Measurements from ENCODE around the gene FZR1.

Gene FZR1

GRCh38 chr19:3474010-3474409 lies 32.1 kb upstream of the FZR1 start:
- DNase-seq, result no peak

- DNase-seq, result no peak
These were observed 31.5 kb upstream of the FZR1 start for GRCh38 chr19:3474614-3475013.

- no peak for DNase-seq
These were observed 30.7 kb upstream of the FZR1 start for GRCh38 chr19:3475449-3475848.

GRCh38 chr19:3476830-3477229 lies 29.3 kb upstream of the FZR1 start:
- DNase-seq, result no peak

- DNase-seq, result no peak
These were observed 28.6 kb upstream of the FZR1 start for GRCh38 chr19:3477506-3477905.

GRCh38 chr19:3477951-3478350 lies 28.2 kb upstream of the FZR1 start:
- DNase-seq, result no peak

- DNase-seq, result no peak
These were observed 27.5 kb upstream of the FZR1 start for GRCh38 chr19:3478409-3479176.

GRCh38 chr19:3479177-3479833 lies 26.8 kb upstream of the FZR1 start:
- DNase-seq, result peak; percentile 31

- DNase-seq, result peak; percentile 34
These were observed 26.3 kb upstream of the FZR1 start for GRCh38 chr19:3479834-3480215.

GRCh38 chr19:3480383-3481091 lies 25.6 kb upstream of the FZR1 start, which contains the start of gene SMIM24:
TSS of gene SMIM24 (minus strand) at chr19:3480525. CDS start at chr19:3480463, 62 bp downstream.
- no peak for DNase-seq

- no peak for DNase-seq
These were observed 24.6 kb upstream of the FZR1 start for GRCh38 chr19:3481241-3482090.

- DNase-seq, result no peak
These were observed 23.4 kb upstream of the FZR1 start for GRCh38 chr19:3482507-3483225.

GRCh38 chr19:3483226-3483628 lies 22.9 kb upstream of the FZR1 start, which contains the start of gene SMIM44:
TSS of gene SMIM44 (minus strand) at chr19:3483441. CDS start at chr19:3483403, 38 bp downstream.
- DNase-seq, result no peak

GRCh38 chr19:3491396-3492119 lies 14.6 kb upstream of the FZR1 start:
- DNase-seq, result no peak

- DNase-seq, result no peak
These were observed 13.8 kb upstream of the FZR1 start for GRCh38 chr19:3492131-3492839.

GRCh38 chr19:3492919-3493318 lies 13.2 kb upstream of the FZR1 start:
- no peak for DNase-seq

- no peak for DNase-seq
These were observed 12.5 kb upstream of the FZR1 start for GRCh38 chr19:3493651-3494050.

- no peak for DNase-seq
These were observed 12.1 kb upstream of the FZR1 start for GRCh38 chr19:3494051-3494450.

- DNase-seq, result peak; percentile 37
These were observed 11.6 kb upstream of the FZR1 start for GRCh38 chr19:3494559-3494958.
